ENCODE results near the gene ODF4. TPM values are rescaled to one million over a fixed set of nuclear protein-coding genes. Genes with fewer than 3 reads are reported as not detected.

Gene ODF4
- total and polyA plus RNA-seq, 9 donors, result not detected

- DNase-seq, result no peak
- Histone ChIP-seq H3K27ac (no peak overlapping the region), H3K4me1 (ENCODE audit: insufficient read depth) (no peaks in the 10 kb centered on the region), H3K4me3 (no peak overlapping the region), H3K36me3 (no peaks in the 10 kb centered on the region), H3K9me3 (no peaks in the 10 kb centered on the region), H3K27me3 (no peaks in the 10 kb centered on the region)
- TF ChIP-seq EP300 (IDR thresholded peaks at IDR 0.05) (no peak), POLR2A (IDR thresholded peaks at IDR 0.05) (no peak)
- TF ChIP-seq, protein P1, sequence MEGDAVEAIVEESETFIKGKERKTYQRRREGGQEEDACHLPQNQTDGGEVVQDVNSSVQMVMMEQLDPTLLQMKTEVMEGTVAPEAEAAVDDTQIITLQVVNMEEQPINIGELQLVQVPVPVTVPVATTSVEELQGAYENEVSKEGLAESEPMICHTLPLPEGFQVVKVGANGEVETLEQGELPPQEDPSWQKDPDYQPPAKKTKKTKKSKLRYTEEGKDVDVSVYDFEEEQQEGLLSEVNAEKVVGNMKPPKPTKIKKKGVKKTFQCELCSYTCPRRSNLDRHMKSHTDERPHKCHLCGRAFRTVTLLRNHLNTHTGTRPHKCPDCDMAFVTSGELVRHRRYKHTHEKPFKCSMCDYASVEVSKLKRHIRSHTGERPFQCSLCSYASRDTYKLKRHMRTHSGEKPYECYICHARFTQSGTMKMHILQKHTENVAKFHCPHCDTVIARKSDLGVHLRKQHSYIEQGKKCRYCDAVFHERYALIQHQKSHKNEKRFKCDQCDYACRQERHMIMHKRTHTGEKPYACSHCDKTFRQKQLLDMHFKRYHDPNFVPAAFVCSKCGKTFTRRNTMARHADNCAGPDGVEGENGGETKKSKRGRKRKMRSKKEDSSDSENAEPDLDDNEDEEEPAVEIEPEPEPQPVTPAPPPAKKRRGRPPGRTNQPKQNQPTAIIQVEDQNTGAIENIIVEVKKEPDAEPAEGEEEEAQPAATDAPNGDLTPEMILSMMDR (IDR thresholded peaks at IDR 0.05), result no peak
- intact Hi-C loops (cut with DNase I), result no loop called here
- 29 to 36% (median 35%) methylated on average over 3 of the region's 3 CpGs for WGBS, 3 donors
Observed at GRCh38 chr17:8360260-8360659, 20.6 kb downstream of the ODF4 start.

DNA sequence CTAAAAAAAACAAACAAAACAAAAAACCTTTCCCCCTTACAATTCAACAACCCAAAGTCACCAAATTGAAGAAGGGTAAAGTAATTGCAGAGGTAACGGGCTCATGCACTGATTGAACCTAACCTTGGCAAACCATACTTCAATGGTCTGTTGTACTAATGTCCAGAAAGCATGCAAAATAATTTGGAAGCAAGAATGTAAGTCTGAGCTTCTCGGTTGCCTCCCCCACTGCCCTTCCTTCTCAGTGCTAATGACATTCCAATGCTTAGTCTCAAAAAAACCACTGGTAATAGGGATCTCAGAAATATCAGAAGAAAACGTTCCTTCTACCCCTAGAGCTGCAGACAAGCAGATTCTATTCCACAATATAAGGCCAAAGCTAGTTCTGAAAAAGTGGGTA lies 21.1 kb downstream of the ODF4 start:
- Histone ChIP-seq H3K9me3 (no peaks in the 10 kb centered on the region), H3K27ac (no peak overlapping the region), H3K27me3 (no peaks in the 10 kb centered on the region), H3K4me3 (no peak overlapping the region), H3K4me1 (ENCODE audit: insufficient read depth) (no peaks in the 10 kb centered on the region), H3K36me3 (no peaks in the 10 kb centered on the region)
- intact Hi-C loops (cut with DNase I), result no loop called here
- no peak for DNase-seq
- TF ChIP-seq EP300 (IDR thresholded peaks at IDR 0.05), result no peak
- no peak for TF ChIP-seq POLR2A (IDR thresholded peaks at IDR 0.05)
- TF ChIP-seq, protein P1 (IDR thresholded peaks at IDR 0.05), result no peak
- WGBS, 3 donors, result 7 to 15% (median 8%) methylated on average over 3 of the region's 3 CpGs

DNA sequence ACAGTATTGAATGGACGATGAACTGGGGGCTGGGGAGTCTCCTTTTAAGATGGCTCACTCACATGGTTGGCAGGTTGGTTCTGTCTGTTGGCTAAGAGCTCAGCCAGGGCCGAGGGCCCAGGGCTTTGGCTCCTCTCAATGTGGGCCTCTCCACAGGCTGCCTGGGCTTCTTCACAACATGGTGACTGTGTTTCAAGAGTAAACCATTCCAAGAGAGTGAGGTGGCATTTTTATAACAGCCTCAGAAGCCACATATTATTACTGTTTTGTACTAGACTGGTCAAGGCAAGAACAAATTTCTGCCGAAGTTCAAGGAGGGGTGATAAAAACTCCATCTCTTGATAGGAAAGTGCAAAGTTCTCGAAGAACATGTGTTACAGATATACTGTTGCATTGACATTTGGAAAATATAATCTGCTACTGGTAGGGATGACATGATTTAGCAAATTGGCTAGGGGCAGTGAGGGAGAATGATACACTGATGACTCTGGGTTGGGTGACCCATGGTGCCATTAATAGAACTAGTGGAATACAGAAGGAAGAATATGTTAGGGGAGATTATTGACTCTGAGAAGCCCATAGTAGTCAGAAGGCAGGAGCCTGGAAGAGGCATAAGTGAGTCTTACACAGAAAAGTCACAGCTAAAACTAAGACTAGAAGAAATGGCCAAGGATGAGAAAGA lies 23.2 kb downstream of the ODF4 start:
- Histone ChIP-seq H3K36me3 (no peaks in the 10 kb centered on the region), H3K27ac (no peak overlapping the region), H3K4me1 (ENCODE audit: insufficient read depth) (no peaks in the 10 kb centered on the region), H3K27me3 (no peaks in the 10 kb centered on the region), H3K4me3 (no peak overlapping the region), H3K9me3 (no peaks in the 10 kb centered on the region)
- DNase-seq, result no peak
- intact Hi-C loops (cut with DNase I), result no loop called here
- no peak for TF ChIP-seq POLR2A (IDR thresholded peaks at IDR 0.05)
- TF ChIP-seq EP300 (IDR thresholded peaks at IDR 0.05), result no peak
- TF ChIP-seq, protein P1 (IDR thresholded peaks at IDR 0.05), result no peak
- 86 to 87% (median 87%) methylated on average over 4 of the region's 4 CpGs for WGBS, 3 donors

- Histone ChIP-seq H3K9me3 (no peaks in the 10 kb centered on the region), H3K4me1 (ENCODE audit: insufficient read depth) (no peaks in the 10 kb centered on the region), H3K4me3 (no peak overlapping the region), H3K27me3 (no peaks in the 10 kb centered on the region), H3K27ac (no peak overlapping the region), H3K36me3 (no peaks in the 10 kb centered on the region)
- intact Hi-C loops (cut with DNase I), result no loop called here
- TF ChIP-seq POLR2A (IDR thresholded peaks at IDR 0.05) (no peak), EP300 (IDR thresholded peaks at IDR 0.05) (no peak)
- TF ChIP-seq, protein P1 (IDR thresholded peaks at IDR 0.05), result no peak
- WGBS, 3 donors, result 59 to 80% (median 68%) methylated on average over 1 of the region's 1 CpG
- DNase-seq, result no peak
Observed at GRCh38 chr17:8365143-8365542, 25.5 kb downstream of the ODF4 start.

Data from ovary (tissue), 9 donors.